ENCODE measurements around the gene AMH. TPM values are rescaled to one million over a fixed set of nuclear protein-coding genes. Genes with fewer than 3 reads are reported as not detected.

The AMH gene
- total and polyA plus RNA-seq, 2 of the 13 experiments (the other 11 are each of a cell fraction or from before 2014, with no cell fraction given), result 0.03 to 0.18 TPM

DNA sequence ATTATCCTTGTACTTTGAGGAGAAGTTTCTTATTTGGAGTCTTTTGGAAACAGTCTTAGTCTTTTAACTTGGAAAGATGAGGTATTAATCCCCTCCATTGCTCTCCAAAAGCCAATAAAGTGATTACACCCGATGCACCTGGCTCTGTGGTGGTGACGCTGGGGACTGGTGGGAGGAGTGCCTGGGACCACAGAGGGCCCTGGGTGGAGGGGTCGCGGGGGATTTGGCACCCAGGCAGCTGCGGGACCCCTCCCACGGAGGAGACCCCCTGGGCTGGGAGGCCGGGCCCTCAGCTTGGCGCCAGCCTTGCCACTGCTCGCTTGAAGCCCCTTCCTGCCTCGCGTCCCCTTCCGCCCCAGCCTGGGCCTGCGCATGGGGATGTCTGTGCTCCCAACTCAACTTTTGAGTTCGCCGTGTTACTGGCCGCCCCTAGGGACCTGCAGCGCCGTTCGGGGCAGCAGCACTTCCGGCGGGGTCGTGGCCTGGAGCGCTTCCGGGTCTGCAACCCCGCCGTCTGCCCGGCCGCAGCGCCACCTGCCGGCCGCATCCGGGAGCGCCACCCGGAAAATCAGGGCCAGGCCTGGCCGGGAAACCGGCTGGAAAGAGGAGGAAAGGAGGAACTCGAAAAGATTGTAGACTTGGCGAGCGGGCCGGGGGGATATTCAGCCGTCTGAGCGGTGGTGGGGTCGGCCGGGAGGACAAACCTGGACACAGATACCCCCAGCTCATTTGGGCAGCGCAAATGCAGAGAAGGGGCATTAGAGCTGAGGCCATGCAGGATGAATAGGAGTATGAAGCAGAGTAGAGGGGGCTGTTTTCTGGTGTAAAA lies 24.4 kb downstream of the AMH start (continued):
- TF ChIP-seq, protein P1, sequence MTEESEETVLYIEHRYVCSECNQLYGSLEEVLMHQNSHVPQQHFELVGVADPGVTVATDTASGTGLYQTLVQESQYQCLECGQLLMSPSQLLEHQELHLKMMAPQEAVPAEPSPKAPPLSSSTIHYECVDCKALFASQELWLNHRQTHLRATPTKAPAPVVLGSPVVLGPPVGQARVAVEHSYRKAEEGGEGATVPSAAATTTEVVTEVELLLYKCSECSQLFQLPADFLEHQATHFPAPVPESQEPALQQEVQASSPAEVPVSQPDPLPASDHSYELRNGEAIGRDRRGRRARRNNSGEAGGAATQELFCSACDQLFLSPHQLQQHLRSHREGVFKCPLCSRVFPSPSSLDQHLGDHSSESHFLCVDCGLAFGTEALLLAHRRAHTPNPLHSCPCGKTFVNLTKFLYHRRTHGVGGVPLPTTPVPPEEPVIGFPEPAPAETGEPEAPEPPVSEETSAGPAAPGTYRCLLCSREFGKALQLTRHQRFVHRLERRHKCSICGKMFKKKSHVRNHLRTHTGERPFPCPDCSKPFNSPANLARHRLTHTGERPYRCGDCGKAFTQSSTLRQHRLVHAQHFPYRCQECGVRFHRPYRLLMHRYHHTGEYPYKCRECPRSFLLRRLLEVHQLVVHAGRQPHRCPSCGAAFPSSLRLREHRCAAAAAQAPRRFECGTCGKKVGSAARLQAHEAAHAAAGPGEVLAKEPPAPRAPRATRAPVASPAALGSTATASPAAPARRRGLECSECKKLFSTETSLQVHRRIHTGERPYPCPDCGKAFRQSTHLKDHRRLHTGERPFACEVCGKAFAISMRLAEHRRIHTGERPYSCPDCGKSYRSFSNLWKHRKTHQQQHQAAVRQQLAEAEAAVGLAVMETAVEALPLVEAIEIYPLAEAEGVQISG (CRISPR knock-in tag; IDR thresholded peaks at IDR 0.05), result peak; percentile 94
- peak; percentile 88 for TF ChIP-seq CBFB (CRISPR knock-in tag; IDR thresholded peaks at IDR 0.05)
- TF ChIP-seq MTF2 (CRISPR knock-in tag; IDR thresholded peaks at IDR 0.05; ENCODE audit: borderline replicate concordance), result no peak
- TF ChIP-seq NFE2 (CRISPR knock-in tag; IDR thresholded peaks at IDR 0.05), result no peak
- TF ChIP-seq KLF13 (CRISPR knock-in tag; IDR thresholded peaks at IDR 0.05), result peak; percentile 60; the same call in 1 of the 2 replicates
- no peak for TF ChIP-seq HDAC6 (IDR thresholded peaks at IDR 0.05; ENCODE audit: low read depth, low read length)
- TF ChIP-seq GRHL1 (CRISPR knock-in tag; conservative IDR thresholded peaks at IDR 0.05), result no peak
- TF ChIP-seq KAT8 (CRISPR knock-in tag; IDR thresholded peaks at IDR 0.05), result peak; percentile 87
- no peak for TF ChIP-seq POLR2AphosphoS2 (IDR thresholded peaks at IDR 0.05; ENCODE audit: low read depth, low read length)
- no peak for TF ChIP-seq NFRKB (IDR thresholded peaks at IDR 0.05)
- peak; percentile 64; the same call in 1 of the 2 replicates for TF ChIP-seq ZNF670 (CRISPR knock-in tag; IDR thresholded peaks at IDR 0.05; ENCODE audit: borderline replicate concordance)
- peak; percentile 79; the same call in 1 of the 2 replicates for TF ChIP-seq ZGPAT (CRISPR knock-in tag; IDR thresholded peaks at IDR 0.05)
- TF ChIP-seq ZKSCAN5 (CRISPR knock-in tag; IDR thresholded peaks at IDR 0.05), result no peak
- no peak for TF ChIP-seq KLF15 (CRISPR knock-in tag; IDR thresholded peaks at IDR 0.05; ENCODE audit: borderline replicate concordance)
- TF ChIP-seq TBP (CRISPR knock-in tag; IDR thresholded peaks at IDR 0.05), result no peak
- TF ChIP-seq, protein P2, sequence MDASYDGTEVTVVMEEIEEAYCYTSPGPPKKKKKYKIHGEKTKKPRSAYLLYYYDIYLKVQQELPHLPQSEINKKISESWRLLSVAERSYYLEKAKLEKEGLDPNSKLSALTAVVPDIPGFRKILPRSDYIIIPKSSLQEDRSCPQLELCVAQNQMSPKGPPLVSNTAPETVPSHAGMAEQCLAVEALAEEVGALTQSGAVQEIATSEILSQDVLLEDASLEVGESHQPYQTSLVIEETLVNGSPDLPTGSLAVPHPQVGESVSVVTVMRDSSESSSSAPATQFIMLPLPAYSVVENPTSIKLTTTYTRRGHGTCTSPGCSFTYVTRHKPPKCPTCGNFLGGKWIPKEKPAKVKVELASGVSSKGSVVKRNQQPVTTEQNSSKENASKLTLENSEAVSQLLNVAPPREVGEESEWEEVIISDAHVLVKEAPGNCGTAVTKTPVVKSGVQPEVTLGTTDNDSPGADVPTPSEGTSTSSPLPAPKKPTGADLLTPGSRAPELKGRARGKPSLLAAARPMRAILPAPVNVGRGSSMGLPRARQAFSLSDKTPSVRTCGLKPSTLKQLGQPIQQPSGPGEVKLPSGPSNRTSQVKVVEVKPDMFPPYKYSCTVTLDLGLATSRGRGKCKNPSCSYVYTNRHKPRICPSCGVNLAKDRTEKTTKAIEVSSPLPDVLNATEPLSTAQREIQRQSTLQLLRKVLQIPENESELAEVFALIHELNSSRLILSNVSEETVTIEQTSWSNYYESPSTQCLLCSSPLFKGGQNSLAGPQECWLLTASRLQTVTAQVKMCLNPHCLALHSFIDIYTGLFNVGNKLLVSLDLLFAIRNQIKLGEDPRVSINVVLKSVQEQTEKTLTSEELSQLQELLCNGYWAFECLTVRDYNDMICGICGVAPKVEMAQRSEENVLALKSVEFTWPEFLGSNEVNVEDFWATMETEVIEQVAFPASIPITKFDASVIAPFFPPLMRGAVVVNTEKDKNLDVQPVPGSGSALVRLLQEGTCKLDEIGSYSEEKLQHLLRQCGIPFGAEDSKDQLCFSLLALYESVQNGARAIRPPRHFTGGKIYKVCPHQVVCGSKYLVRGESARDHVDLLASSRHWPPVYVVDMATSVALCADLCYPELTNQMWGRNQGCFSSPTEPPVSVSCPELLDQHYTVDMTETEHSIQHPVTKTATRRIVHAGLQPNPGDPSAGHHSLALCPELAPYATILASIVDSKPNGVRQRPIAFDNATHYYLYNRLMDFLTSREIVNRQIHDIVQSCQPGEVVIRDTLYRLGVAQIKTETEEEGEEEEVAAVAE (CRISPR knock-in tag; IDR thresholded peaks at IDR 0.05; ENCODE audit: borderline replicate concordance), result peak; percentile 28; the same call in 1 of the 2 replicates
- TF ChIP-seq MTA3 (CRISPR knock-in tag; IDR thresholded peaks at IDR 0.05), result no peak
- no peak for TF ChIP-seq ZNF562 (CRISPR knock-in tag; IDR thresholded peaks at IDR 0.05; ENCODE audit: borderline replicate concordance)
- no peak for TF ChIP-seq TGIF2 (CRISPR knock-in tag; IDR thresholded peaks at IDR 0.05)
- TF ChIP-seq ZNF205 (CRISPR knock-in tag; IDR thresholded peaks at IDR 0.05), result 0 out of 2 replicates have a peak, but pooled peaks have one; percentile 44

Measured in HepG2 (cell line).